Fibroblast of skin of scalp (primary cell): ENCODE results near the gene ANGPTL2.

ENCODE experiments used
- DNase-seq: peaks from one replicate; pipeline ENCODE4 v3.0.0-alpha.2; 2013

The ANGPTL2 gene

GRCh38 chr9:127154390-127155191 is 32.2 kb upstream of the ANGPTL2 start:
- peak; percentile 79 for DNase-seq

DNA sequence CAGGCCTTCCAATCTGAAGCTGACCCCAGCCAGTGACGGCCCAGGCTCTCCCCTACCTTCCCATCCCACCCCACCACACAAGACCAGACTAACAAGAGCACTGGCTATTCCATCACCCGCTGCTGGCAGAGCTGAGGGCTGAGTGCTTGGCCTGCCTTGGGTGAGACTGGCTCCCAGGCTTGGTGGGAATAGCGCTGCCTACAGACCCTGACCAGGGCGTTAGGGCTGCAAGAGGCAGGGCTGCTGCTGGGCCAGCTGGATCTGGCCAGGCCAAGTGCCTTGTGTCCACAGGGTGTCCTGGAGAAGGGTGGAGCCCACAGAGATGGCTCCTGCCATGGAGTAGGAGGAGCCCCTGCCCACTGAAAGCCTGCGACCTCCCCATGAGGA is 31.6 kb upstream of the ANGPTL2 start:
- DNase-seq: no peak

DNA sequence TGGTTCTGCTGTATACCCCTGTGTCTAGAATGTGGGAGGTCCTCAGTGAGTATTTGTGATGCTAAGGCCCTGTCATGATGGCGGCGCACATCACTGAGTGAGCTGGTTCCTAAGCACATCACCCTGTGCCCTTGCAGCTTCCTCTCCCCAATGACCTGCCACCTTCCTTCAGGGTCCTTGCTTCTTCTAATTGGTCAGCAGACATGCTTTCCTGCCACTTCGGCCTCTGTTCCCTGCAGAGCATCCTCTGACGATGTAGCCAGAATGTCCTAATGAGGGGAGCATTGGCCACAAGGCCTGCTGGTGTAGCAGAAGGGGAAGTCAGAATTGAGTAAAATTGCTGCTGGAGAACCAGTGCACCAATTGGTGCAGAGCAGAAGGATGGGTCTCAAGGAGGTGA is 31.1 kb upstream of the ANGPTL2 start:
- no peak for DNase-seq

- peak; percentile 31 for DNase-seq
Measured at GRCh38 chr9:127149463-127150390, 27.3 kb upstream of the ANGPTL2 start.

GRCh38 chr9:127149010-127149409 is 26.6 kb upstream of the ANGPTL2 start:
- no peak for DNase-seq

GRCh38 chr9:127148014-127148413 is 25.6 kb upstream of the ANGPTL2 start:
- DNase-seq: no peak

- no peak for DNase-seq
Measured at GRCh38 chr9:127147251-127147650, 24.8 kb upstream of the ANGPTL2 start.

DNA sequence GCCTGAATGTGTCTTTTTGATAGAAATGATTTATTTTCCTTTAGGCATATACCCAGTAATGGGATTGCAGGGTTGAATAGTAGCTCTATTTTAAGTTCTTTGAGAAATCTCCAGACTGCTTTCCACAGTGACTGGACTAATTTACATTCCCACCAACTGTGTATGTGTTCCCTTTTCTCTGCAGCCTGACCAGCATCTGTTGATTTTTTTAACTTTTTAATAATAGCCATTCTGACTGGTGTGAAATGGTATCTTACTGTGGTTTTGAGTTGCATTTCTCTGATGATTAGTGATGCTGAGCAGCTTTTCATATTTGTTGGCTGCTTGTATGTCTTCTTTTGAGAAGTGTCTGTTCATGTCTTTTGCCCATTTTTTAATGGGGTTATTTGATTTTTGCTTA is 24.4 kb upstream of the ANGPTL2 start:
- DNase-seq: peak; percentile 69

DNA sequence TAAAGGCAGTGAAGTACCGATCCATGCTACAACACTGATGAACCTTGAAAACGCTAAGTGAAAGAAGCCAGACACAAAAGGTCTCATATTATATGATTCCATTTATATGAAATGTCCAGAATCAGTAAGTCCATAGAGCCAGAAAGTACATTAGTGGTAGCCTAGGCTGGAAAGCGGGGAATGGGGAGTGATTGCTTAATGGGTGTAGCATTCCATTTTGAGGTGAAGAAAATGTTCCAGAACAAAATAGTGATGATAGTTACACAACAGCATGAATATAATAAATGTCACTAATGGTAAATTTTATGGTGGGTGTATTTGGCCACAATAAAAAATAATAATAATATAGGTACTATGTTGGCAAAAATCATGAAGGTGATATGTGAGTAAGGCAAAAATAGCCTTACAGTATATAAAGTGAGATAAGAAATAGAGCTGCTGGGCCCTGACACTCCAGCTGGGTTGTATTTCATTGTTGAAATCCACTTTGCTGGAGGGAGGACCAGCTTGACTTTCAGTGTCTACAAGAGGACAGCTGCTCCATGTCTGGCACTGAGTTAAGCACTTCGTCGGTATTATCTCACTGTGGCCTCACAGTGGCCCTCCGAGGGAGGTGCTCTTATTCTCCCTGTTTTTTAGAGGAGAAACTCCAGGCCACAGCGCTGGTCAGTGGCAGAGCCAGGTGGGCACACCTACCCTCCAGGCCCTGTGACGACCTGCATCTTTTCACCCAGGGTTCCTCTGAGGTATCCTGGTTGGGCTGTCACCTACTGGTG is 22.4 kb upstream of the ANGPTL2 start:
- DNase-seq: no peak

- no peak for DNase-seq
Measured at GRCh38 chr9:127143920-127144465, 21.6 kb upstream of the ANGPTL2 start.

- no peak for DNase-seq
Measured at GRCh38 chr9:127142931-127143464, 20.6 kb upstream of the ANGPTL2 start.

GRCh38 chr9:127142291-127142690 is 19.9 kb upstream of the ANGPTL2 start:
- no peak for DNase-seq

DNA sequence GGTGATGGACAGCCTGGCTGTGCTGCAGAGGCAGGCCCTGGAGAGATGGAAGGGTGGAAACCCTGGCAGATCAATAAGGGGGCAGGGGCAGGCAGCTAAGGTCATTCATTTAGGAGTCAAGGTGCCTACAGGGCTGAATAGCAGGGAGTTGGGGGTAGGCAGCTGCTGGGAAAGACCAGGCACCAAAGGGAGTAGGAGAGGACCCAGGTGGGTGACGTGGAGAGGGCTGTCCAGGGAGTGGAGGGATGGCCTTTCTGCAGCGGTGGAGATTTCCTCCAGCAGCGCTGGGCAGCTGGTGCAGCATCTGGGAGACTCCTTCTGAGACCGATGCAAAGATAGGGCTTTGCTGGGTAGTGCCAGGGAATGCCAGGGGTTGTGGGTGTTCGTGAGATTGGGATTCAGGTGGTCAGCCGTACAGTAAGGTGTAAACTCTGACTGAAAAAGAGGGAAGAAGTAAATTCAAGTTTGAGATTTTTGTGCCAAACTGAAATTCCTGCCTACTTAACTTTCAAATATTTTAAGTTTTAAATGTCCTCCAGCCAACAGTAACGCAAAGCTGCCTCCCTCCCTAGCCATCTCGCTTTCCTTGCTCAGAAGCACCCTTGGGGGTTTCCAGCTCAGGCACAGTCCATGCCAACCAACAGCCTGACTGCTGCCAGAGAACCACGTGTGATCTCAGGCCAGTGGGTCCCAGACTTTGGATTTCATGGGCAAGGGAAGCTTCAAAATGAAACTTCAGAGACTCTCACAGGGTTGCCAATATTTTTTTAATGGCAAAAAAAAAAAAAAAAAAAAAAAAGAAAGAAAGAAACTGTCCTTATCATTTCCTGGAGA is 18.6 kb upstream of the ANGPTL2 start:
- DNase-seq: no peak

DNA sequence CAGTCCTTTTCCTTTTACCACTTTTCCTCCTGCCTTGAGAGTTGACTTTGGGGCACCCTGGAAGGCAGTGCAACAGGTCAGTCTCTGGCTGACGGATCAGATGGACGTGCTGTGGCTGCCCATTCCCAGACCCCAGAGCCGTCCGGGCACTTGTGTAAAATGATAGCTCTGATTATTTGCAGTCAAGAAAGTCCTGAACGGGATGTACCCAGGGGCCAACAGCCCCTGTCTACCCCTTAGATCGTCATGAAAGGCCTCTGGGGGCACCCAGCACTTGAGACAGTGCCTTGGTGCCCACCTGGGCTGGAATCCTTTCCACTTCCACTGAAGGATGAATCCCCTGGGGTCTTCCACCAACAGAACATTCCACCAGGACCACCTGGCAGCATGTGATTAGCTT is 17.7 kb upstream of the ANGPTL2 start:
- DNase-seq: no peak

GRCh38 chr9:127139775-127140174 is 17.3 kb upstream of the ANGPTL2 start:
- no peak for DNase-seq

- no peak for DNase-seq
Measured at GRCh38 chr9:127139071-127139731, 16.8 kb upstream of the ANGPTL2 start.

DNA sequence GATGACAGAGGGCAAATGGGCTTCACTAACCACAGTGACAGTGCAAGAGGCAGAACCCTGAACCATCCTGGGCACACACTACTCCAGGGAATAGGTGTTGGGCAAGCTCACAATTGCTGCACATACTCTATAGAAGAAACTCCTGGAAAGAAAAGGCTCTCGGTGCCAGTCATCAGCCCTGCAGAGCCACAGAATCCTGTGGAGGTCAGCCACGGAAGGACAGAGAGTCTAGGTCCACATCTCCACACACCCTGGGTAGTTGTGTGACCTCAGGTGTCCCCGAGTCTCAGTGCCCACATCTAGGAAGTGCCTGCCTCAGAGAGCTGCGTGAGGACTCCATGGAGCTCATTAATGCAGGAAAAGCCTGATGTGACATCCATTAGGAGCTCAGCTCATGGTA is 16.0 kb upstream of the ANGPTL2 start:
- no peak for DNase-seq

- peak; percentile 55 for DNase-seq
Measured at GRCh38 chr9:127137640-127138360, 15.4 kb upstream of the ANGPTL2 start.

DNA sequence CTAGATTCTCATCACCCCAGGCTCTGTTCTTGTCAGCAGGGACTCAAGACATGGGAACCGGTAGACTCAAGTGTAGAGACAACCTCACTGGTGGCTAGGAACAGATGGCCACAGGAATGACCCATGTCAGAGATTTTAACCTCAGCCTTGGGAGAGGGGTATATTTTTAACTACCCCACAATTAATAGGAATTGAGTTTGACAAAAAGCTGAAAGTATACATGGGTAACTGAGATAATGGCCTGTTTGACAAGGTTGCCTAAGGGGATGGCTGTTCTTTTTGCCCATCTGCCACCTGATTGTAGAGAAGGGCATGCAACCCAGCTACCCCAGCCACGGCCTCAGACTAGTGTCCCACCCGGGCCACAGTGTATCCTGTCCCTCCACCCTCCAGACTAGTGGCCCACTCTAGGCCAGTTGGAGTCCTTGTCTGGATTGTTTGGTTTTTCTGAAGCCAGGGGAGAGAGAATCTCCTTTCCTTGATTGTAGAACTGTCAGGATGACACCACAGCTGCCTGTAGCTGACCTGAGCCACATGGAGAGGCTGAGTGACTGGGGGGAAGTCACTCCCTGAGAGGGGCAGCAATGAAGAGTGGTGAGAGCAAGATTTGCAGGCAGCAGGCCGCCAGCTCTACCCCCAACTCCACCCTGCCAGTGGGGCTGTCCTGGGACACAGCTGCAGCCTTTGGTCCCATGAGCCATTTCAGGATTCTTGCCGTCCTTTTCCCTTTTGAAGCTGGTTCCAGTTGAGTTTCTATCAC is 14.6 kb upstream of the ANGPTL2 start:
- no peak for DNase-seq
